LNCAP (cell line): ENCODE data around the gene RER1.

Experiments used
- CTCF ChIP-seq: fragments of 450-650 bp; IDR thresholded peaks from 2 replicates; pipeline ENCODE4 v1.5.1; 2017; ENCODE audit warnings: mild to moderate bottlenecking

Gene RER1, protein sequence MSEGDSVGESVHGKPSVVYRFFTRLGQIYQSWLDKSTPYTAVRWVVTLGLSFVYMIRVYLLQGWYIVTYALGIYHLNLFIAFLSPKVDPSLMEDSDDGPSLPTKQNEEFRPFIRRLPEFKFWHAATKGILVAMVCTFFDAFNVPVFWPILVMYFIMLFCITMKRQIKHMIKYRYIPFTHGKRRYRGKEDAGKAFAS

GRCh38 chr1:2391041-2391930, at the start of gene RER1, which contains the start of gene MORN1:
Gene RER1, plus strand, starts transcription at chr1:2391841. Its CDS starts 3,950 bp downstream, at chr1:2395791.
Gene MORN1, minus strand, starts transcription at chr1:2391554. Its CDS starts 21 bp downstream, at chr1:2391533.
- TF ChIP-seq CTCF = no peak

- no peak for TF ChIP-seq CTCF
These were observed 49.1 kb upstream of the RER1 start for GRCh38 chr1:2342384-2343022.

DNA sequence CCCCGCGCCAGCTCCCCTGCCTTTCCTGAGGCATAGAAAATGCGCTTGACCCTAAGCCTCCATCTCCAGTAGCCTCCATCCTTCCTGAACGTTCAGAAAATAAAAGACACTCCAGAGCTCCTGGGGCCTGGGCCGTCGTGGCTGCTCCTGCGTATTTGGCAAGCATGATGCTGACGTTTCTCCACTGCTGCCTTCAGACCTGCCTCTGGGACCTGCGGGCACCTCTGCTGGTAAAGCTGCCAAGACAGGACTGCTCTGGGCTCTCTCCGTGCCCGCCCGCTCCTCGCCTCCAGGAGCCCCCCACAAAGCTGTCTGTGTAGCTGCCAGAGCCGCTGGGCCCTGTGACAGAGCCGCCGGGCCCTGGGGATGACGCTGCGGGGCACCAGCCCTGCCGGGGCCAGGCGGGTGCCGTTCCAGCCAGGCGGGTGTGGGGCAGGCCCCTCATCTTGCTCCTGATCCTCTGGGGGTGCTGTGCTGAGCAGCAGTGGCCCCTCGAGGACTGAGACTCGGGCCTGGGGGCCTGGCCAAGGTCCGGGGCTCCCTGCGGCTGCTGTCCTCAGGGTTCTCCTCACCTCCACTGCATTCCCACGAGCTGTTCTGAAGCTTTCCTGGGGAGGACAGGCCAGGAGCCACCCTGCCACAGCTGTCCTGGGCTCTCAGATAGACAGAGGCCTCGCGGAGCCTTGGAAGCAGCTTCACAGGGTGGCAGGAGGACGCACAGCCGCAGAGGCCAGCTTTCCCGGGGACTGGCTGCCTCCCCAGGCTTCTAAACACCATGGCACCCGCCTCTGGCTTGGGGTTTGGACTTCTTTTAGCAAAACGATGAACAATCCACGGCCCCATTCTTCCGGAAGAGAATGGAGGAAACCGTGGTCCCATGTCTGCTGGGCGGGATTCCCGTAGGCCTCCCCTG, 48.4 kb upstream of the RER1 start:
- no peak for TF ChIP-seq CTCF

DNA sequence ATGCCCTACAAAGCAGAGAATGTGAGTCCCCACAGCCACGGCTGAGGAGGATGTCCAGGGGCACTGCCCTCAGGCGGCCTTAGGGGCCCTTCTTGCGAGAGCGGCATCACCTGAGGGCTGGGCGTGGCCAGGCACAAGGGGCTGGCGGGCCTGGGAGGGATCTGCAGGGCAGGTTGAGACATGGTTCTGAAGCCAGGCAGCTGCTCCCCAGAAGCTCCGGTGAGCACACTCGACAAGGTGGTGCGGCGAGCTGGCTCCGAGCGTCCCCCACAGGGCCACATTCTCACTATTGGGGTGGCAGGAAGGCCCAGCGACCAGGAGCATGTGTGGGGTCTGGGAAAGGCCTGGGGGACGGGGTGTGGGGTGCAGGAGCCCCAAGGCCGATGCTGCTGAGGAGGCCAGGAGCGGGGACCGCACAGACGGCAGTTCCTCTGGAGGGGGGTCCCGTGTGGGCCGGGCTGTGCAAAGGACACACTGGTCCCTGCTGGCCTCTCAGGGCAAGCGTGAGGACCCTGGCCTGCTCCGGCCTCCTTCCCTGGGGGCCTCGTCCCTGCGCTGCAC, 47.4 kb upstream of the RER1 start:
- no peak for TF ChIP-seq CTCF

DNA sequence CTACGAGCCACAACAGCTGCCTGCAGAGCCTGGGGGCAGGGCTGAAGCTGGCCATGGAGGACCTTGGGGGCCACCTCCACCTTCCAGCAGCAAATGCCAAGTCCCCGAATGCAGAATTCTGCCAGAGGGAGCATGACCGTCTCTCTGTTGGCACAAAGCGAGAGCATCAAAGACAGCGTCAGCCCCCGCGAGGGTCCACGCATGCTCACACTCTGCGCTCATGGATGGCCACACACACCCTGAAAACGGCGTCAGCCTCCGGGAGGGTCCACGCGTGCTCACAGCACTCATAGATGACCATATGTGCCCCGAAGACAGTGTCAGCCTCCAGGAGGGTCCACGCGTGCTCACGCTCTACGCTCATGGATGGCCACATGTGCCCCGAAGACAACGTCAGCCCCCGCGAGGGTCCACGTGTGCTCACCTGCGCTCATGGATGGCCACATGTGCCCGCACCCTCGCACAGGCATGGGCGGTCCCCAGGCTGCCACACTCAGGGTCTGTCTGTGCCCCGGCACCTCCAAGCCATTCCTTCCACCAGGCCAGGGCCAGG, 46.8 kb upstream of the RER1 start:
- TF ChIP-seq CTCF = no peak

DNA sequence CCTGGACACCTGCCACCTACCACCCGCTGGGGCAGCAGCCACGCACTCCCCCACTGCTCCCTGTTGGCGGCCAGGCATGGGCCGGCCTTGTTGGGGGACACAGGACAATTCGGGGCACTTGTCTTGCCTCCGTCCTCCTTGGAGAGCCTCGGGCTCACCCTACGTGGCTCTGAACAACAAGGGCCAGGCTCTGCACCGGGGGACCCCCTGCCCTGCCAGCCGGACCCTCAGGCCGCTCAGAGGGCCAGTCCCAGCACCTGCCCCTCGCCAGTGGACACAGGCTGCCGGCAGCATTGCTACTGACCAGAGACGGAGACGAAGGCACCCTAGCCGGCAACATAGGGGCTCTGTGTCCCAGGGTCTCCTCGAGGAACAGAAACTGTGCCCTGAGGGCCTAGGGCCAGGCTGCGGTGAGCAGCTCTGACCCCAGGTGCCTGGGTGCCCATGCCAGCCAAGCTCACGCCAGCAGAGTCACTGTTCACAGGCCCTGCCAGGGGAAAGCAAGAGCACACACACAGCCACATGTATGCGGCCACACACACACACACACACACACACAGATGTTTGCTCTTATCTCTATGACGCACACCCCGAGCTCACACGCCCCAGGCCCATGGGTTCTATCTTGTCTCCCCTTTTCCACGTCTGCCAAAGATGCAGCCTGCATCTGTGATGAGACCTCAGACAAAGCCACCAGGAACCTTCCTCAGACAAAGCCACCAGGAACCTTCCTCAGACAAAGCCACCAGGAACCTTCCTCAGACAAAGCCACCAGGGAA, 46.2 kb upstream of the RER1 start:
- no peak for TF ChIP-seq CTCF
